GM19468 (cell line): ENCODE data around the gene CDCA4.

ENCODE experiments used
- ATAC-seq: cut with Tn5 transposase; IDR thresholded peaks from one replicate; pipeline ENCODE4 v1.9.1; 2021; ENCODE audit warnings: mild to moderate bottlenecking, moderate library complexity, moderate number of reproducible peaks; ENCODE audit not compliant: unreplicated experiment; ENCODE audit errors: extremely low read depth

Gene CDCA4

DNA sequence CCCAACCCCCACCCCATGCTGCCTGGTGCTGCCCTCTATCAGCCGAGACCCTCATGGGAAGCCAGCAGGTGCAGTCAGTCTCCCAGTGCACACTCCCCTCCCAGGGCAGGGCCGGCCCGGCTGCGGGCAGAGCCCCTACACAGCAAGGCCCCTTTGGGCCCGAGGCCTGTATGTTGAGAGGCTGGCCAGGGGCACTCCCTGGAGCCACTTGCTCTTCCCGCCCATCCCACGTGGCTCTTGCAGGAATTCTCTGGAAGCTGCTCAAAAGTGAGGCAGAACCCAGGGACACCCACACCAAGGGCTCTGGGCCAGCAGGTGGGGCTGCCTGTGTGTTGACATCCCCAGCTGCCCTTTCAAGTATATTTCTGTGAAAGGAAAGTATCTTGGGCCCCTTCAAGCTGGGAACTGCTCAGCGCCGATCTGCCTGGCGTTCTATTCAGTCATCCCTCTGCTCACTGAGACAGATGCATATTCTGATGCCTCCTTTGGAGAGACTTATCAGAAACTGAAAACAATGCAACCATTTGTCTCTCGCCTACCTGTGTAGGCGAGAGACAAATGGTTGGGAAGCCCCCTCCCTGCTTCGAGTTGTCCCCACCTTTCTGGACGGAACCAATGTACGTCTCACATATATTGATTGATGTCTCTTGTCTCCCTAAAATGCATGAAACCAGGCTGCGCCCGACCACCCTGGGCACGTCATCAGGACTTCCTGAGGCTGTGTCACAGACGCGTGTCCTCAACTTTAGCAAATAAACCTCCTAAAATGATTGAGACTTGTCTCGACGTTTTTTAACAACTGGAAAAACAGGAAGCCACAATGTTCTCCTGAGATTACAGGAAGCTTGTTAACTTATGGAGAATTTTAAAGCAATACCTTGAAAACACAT is 38.4 kb upstream of the CDCA4 start:
- no peak for ATAC-seq

DNA sequence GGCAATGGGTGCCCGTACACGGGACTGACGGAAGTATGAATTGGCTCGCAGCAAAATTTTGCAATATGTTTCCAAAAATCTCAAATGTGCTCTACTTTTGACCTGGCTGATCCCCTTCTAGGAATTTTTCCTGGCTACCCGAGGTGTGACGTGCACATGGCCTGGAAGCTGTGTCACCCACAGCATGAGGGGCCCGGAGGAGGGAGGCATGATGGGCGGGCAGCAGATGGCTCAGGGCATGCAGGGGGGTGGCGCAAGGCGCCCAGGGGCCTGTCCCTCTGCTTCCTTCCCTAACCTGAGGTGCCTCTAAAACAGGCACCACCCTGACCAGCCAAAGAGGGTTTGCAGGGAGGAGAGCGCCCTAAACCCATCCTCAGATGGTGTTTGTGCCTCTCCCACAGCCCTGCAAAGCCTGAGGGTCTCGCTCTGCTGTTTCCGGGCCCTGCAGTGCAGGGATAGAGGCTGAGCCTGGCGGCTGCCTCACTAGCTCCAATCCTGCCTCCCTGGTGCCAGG is 37.7 kb upstream of the CDCA4 start:
- no peak for ATAC-seq

DNA sequence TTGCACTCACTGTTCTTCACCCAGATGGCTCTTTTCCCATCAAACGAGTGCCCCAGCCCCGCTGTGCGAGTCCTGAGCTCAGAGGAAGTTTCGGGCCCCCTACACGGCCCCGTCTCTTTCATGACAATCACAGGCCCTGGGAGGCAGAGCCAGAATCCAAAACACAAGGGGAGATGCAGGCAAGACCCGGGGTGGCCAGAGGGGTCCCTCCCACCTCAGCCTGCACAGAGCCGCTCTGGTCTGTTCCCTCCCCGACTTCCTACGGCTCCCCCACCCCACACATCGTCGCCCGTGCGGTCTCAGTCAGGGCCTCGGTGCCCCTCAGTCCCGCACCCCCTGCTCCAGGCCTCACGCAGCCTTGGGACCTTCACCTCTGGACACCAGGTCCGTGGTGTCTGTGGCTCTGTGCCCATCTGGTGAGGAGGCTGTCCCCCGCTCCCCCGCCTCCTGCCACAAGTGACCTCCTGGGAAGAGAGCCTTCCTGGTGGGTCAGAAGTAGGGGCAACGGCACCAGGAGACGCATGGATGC is 35.5 kb upstream of the CDCA4 start:
- ATAC-seq, result no peak

DNA sequence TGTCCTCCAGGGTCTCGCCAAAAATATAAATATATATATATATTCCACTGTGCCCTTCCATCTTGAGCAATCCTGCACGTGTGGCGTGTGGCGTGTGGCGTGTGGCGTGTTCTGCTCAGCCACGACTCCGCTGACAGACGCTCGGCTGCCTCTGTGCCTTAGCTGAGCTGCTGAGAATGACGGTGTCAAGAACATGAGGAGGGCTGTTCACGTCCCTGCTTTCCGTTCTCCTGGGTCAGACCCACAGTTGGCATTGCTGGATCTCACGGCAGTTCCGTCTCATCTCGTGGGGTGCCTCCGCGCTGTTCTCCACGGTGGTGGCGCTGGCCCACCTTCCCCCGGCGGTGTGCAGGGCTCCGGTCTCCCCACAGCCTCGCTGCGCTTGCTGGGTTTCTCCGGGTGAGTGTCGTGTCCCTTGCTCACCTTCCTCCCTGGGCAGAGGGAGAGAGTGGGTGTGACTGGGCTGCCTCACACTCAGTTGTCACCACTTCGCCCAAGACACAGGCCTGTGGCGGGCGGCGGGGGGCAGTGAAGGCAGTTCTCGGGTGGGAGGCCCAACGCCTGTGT is 34.9 kb upstream of the CDCA4 start:
- no peak for ATAC-seq

DNA sequence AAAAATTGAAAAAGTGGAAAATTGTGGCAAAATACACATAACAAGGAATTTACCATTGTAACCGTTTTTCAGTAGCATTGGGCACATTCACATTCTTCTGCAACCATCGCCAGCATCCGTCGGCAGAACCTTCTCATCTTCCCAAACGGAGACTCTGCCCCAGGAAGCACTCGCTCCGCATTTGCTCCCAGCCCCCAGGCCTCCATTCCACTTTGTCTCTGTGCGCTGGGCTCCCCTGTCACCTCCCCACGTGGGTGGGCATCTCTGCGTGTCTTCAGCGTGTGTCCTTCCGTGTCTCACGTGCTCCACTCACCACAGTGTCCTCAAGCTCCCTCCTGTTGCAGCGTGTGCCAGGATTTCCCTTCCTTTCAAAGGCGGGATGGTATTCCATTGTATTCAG is 34.5 kb upstream of the CDCA4 start:
- ATAC-seq, result no peak

DNA sequence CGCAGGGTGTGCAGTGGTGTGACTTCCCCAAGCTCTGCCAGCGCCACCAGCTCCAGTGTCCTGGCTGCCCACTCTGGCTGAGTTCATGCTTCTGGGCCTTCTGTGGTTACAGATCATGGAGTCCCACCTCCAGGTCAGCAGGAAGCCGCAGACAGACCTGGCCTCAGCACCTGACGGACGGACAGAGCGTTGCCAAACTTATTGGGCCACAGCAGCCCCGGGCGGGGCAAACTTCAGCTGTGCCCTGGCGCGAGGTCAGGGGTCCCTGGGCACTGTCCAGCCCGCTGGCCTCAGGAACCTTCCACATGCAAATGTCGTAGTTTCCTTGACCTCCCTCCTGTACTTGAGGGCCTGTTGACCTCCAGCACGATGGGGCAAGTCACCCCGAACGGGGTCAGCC is 33.1 kb upstream of the CDCA4 start:
- no peak for ATAC-seq

DNA sequence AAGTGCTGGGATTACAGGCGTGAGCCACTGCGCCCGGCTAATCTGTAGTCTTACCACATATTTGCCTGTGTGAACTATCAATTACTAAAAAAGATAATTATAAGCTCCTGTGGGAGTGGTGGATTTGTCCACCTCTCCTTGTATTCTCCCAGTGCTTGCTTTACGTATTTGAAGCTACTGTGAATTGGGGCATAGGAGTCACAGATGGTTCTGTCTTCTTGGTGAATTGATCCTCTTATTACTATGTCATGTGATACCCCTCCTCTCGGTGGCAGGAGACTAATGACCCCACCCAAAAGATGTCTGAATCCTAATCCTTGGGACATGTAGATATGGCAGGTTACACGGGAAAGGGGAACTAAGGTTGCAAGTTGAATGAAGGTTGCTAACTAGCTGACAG is 32.5 kb upstream of the CDCA4 start:
- no peak for ATAC-seq

DNA sequence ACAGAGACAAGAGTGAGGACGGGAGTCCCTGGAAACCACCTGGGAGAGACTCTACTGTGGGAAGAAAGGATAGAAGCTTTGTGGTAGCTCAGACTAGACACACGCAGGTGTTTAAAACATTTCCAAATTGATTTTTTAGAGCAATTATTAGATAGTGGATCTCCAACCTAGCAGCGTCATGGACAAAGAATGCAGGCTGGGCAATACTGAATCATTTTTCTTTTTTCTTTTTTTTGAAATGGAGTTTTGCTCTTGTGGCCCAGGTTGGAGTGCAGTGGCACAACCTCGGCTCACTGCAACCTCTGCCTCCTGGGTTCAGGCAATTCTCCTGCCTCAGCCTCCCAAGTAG is 31.2 kb upstream of the CDCA4 start:
- ATAC-seq, result no peak

DNA sequence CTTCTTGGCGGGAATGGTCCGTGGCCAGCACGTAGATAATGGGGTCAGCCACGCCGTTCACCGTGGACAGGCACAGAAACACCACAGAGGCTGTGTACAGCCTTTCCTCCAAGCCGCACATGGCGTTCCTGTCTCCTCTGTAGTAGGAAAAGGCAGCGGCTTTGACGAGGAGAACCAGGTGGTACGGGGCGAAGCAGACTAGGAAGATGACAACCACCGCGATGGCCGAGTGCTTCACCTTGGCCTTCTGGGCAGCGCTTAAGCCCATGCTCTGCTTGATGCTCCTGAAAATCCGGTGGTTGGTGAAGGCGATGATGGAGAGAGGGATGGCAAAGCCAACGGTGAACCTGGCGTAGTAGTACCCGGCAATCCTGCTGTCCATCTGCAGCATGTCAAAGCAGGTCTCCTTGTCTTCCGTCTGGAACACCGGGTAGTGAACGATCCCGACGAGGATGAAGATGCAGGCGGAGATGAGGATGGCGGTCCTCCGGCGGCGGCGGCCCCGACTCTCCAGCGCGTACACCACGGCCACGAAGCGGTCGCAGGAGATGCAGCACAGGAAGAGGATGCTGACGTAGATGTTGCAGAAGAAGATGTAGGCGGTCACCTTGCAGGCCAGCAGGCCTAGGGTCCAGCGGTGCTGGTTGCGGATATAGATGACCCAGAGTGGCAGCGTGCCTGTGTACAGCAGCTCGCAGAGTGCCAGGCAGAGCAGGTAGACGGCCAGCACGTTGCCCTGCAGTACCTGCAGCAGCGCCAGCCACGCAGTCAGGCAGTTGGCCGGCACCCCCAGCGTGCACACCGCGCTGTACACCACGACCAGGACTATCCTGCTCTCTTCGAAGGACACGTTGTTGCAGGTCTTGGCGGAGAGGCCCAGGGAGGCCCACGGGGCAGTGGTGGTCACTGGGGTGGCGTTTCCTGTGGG is 30.6 kb upstream of the CDCA4 start:
- ATAC-seq, result no peak

DNA sequence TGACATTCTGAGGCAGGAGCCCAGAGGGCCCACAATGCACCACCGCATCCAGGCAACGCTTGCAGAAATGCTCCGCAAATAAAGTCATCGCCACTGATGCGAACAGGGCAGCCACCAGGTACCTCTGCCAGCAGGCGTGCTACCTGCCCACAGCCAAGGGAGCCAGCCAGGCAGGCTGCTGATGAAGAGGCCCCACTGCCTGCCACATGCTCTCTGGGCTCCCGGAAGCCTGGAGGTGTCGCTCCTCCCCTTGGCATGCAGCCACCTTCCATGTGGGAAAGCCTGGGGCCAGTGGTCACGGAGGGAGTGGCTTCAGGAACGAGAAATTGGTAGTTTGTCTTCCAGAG is 29.6 kb upstream of the CDCA4 start:
- no peak for ATAC-seq

DNA sequence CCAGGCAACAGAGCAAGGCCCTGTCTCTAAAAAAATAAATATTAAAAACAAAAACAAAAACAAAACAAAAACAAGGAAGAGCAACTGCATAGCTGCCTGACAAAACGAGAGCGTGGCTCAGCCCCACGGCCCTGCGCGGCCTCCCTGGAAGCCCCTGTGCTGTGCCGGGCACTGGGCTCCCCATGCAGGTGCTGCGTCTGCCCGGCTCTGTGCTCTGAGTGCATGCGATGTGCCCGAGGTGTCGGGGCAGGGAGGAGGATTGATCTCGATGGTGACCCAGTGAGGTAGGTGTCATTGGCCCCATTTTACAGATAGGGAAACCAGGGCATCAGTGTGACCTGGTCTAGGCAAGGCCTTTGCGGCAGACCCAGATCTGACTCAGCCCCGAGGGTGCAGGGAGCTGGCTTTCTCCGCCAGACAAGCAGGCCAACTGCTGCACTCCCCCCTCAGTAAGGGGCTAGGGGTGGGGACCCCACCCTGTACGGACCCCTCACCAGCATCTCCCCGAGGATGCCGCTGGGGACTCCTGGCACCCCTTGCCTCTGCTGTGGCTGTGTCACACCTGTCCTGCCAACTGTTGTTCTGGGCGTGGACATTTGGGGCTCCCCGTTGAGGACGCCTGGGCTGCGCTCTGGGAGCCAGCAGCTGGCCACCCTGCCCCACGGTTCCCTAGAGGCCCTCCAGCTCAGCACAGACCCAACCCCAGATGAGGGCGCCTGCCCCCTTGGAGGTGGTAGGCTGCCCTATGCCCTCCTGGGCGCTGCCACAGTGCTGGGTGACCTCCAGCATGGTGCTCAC is 29.1 kb upstream of the CDCA4 start:
- no peak for ATAC-seq

DNA sequence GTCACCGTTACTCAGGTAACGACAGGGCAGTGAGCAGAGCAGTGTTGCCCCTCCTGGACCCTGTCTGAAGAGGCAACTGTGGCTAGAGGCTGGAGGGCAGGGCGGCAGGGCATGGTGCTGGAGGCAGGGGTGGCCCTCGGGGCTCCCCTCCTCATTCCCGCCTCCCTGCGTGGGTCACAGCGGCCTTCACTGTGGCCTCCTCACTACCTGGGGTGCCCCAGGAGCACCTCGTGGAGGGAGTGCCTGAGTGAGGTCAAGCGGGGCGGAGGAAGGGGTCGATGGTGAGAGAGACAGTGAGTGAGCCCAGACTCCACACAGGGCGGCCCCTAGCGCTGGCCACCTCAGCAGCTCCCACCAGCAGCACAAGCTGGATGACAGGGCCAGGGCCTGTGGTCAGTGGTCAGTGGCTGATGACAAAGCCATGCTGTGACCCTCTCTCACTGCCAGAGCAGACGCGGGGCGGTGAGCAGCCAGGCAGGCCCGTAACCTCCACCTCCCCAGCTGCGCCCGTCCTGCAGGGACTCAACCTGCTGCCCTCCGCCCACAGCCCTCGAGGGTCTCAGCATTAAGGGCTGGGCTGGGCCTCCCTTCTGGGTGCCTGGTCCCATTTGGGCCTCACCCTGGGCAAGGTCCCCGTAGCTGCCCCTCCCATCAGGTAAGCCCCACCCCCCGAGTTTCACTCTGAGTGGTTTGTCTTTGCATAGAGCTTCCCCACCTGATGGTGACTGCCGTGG is 26.6 kb upstream of the CDCA4 start:
- ATAC-seq, result no peak

DNA sequence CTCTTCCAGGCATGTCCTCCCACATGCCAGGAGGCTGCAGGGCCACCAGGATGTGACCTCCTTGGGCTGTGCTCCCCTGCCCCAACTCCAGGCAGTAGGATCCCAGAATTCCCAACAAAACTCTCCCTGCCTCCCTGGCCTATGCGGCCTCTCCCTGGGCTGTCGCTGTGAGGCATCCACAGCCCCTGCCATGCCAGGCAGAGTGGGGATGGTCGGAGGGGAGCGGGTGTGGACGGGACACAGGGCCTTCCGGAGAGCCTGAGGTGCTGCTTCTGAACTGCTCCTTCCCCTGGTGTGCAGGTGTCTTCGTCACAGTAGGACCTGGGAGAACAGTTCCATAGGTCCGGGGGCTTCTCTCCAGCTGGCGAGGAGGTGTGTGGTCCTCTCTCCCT is 26.0 kb upstream of the CDCA4 start:
- no peak for ATAC-seq

DNA sequence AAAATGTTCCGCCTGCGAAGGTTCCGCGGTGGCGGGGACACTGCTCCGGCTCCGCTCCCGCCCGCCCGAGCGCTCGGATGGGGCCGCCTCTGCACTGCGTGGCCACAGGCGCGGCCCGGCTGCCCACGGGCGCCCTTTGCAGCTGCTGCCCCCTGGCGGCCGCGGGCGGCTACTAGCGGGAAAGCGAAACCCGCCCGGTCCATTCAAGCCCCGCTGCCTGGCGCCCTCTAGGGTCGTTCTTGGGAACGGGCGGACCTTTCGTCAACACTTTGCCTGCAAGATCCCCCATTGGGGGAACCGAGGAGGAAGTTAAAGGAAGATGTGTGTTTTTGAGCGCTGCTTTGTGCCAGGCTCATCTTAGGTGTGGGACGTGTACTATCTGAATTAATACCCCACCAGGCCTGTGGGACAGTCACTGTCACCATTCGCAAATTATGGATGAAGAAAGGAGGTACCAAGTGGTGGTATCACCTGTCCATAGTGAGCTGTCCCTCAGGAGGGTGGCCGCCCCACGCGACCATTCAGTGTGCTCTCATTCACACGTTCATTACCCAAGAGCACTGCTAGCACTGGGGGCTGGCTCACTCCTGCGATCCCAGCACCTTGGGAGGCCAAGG is 24.9 kb upstream of the CDCA4 start:
- ATAC-seq, result no peak

DNA sequence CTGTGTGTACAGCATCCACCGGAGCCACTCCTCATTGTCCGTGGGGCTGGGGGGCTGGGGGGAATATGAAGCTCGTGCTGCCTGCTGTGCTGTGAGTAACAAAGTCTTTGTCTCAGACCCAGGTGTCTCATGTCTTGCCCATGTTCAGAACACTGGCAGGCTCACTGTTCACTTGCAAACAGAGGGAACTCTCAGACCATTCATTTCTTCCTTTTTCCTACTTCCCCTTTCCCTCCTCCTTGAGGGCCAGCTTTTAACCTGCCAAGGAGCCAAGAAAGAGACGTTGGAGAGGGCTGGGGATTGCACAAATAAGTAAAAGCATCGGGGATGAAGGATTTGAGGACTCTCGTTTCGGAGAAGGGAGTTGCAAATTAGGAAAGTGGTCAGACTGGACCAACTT is 22.8 kb upstream of the CDCA4 start:
- no peak for ATAC-seq

DNA sequence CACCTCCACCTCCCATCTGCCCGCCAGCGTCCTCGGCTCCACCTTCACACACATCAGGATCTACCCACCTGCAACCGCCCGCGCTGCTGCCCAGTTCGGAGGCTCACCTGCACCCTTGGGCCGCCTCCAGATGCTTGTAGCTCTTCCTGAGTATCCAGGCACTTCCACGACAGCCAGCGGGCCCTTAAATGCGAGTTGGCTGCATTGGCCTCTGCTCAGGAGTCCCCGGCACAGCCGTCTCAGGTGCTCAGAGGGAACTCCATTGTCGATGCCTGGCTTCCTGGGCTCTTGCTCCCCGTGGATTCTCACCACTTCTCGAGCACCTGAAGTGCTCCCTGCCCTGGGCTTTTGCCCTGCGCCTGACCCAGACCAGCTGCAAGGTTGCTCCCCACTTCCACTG is 21.9 kb upstream of the CDCA4 start:
- ATAC-seq, result no peak

DNA sequence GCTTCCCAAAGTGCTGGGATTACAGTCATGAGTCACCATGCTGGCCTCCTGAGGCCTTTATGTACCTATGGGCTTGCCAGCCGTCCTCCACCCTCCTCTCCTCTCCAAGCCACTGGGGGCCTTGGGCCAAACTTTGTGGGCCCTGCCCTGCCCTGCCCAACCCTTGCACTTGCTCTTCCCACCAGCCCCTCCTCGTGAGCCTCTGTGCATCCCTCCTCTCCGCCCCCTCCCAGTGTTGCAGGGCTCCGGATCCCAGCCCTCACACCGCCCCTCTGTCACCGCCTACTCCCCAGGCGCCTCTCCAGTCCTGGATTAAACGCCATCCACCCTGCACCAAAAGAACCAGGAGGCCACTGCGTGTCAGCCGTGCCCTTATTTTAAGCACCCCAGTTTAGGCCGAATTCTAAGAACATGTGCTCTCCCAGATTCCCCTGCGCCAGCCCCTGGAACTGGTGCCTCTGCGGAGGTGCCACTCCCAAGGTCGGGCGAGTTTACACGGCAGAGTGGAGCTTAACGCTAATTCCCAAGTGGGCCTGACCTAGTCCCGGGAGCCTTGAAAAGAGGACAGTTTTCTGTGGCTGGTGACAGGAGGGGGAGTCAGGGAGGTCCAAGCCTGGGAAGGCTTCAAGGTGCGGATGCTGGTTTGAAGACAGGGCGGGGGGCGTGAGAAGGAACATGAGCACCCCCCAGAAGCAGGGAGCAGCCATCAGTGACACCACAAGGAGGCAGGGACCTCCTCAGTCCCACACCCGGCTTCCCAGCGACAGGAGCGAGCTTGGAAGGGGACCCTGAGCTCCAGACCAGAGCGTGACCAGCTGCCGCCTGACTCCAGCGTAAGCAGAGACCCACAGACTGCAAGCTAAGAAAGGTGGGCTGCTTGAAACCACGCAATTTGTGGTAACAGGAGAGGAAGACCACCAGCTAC is 21.2 kb upstream of the CDCA4 start:
- ATAC-seq, result no peak
